ENCODE measurements around the gene MED12.

Gene MED12

DNA sequence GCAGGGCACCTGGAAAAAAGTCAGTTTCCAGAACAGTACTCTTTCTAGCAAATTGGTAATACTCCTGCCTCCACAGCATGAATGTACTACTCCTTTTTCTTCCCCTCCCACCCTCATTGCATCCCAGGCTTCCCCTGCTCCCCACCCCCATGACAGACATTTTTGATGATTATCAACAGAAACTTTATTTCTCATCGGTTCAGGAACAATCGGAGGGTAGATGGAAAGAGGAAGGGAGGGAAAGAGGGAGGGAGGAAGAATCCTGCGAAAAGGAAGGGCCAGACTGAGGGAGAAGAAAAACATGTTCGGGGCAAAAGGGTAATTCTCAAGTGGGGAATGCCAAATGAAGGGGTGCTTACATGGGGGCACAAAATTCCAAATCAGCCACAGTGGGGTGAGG lies 11.2 kb upstream of the MED12 start:
- DNase-seq (ENCODE audit: low read depth in 2 of 2), result no peak

- DNase-seq (ENCODE audit: low read depth in 2 of 2), result no peak
Observed at GRCh38 chrX:71107762-71108360, 10.5 kb upstream of the MED12 start.

DNA sequence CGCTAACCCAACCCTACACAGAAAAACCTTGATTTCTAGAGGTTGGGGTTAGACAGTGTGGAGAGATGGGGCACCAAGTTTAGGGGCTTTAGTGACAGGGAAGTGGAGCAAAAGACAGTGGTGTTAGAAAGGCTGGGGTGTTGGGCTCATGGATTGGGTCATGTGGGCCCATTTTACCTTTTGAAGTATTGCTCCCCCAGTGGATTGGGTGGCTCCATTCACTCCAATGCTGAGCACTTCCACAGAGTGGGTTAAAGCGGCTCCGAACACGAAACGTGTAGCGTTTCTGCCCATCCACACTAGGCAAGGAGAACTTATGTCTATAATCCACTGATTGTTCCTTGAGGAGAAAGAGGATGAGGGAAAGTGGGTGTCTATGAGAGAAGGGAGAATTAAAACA lies 9.3 kb upstream of the MED12 start:
- DNase-seq (ENCODE audit: low read depth in 2 of 2), result no peak

DNA sequence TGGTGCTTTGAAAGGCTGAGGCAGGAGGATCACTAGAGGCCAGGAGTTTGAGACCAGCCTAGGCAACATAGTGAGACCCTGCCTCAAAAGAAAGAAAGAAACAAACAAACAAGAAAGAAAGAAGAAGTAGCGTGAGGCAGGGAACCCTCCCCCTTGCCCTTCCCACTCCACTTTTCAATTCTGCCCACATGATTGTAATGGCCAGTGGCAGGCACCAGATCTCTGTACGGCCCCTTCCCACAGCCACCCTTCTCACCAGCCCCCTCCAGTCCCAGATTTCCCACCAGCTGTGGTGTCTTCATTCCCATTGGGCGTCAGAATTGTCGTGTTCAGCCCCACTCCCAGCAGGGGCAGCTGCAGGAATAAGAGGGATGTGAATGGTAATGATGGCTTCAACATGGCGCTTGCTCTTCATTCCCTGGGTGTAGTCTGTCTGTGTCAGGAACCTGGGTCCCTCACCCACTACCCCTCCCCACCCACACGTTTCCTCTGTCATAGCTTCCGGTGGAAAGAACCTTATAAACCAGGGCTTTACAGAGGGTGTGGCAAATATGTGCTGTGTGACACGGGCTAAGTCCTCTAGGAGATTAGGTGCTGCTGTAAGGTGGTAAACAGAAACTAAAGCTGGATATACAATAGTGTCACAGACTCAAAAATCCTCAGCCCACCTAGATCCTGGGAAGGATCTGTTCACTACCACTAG lies 7.1 kb upstream of the MED12 start, which contains the start of gene IL2RG:
IL2RG (minus strand) TSS at position 437 of the 703 bp plus-strand sequence; CDS start at position 399, 38 bp downstream.
- DNase-seq (ENCODE audit: low read depth in 2 of 2), result no peak

DNA sequence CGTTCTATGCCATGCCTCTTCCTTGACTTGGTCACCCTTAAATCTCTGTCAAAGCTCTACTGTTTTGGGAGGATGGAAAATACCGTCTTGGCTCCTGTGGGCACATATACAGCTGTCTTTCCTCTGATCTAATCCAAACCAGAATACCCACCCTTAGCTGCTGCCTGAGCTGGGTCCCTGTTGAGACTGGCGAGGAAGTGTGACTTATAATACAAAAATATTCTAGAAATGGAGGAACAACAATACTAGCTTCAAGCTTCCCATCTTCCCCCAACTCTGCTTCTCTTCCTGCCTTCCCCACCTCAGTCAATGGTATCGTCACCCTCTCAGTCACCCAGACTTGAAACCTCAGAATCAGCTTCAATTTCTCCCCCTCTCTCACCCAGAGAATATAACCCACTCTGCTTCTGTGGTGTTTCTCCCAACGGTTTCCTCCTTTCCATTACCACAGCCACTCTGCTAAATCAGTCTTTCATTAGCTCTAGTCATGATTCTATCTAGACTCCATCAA lies 6.4 kb upstream of the MED12 start:
- no peak for DNase-seq (ENCODE audit: low read depth in 2 of 2)

DNA sequence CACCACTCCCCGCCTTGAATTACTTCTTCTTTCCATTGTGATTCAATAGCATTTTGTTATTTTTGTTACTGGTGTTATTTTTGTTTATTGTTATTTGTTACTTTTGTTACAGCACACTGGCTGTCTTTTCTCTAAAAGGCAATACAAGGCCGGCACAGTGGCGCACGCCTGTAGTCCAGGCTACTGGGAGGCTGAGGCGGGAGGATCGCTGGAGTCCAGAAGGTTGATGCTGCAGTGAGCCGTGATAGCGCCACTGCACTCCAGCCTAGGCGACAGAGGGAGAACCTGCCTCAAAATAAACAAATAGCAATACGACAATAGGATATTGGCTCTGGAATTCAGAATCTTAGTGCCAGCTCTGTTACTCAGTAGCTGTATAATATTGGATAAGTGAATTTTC lies 1.0 kb upstream of the MED12 start:
- no peak for DNase-seq (ENCODE audit: low read depth in 2 of 2)

DNA sequence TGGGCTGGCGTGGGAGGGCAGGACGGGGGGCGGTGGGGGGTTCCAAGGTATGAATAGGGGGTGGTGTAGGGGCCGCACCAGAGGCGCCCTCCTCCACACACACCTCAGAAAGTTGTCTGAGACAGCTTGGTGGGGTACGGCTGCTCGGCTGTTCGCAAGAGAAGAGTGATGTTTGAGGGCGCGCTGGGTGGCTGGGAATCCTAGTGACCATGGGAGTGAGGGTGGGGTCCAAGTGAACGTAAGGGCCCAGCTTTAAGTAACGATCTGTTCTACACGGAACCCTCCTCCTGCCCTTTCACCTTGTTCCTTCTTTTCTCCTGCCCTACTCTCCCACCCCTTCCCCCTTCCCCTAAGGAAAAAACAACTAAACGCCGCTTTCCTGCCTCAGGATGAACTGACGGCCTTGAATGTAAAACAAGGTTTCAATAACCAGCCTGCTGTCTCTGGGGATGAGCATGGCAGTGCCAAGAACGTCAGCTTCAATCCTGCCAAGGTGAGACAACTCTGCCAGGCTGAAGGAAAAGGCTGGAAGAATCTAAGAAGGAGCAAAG lies 664 bp downstream of the MED12 start:
- DNase-seq (ENCODE audit: low read depth in 2 of 2), result no peak

DNA sequence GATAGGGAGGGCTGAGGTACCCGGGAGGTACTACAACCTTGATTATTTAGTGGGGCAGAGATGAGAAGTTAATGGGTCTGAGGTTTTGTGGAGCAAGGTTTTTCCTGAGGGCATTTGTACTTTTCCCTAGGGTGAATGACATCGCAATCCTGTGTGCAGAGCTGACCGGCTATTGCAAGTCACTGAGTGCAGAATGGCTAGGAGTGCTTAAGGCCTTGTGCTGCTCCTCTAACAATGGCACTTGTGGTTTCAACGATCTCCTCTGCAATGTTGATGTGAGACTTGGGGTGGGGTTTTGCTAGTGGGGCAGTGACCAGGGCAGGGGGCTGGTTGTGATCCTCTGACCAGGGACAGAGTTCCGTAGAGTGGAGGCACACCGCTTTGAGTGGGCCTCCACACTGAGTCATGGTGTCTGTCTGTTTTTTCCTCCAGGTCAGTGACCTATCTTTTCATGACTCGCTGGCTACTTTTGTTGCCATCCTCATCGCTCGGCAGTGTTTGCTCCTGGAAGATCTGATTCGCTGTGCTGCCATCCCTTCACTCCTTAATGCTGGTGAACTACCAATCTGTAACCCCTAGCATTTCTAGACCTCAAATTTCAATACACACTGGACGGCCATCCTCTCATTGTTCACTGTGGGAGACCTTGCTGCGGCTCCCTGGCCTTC lies 9.9 kb downstream of the MED12 start:
- DNase-seq (ENCODE audit: low read depth in 2 of 2), result no peak

DNA sequence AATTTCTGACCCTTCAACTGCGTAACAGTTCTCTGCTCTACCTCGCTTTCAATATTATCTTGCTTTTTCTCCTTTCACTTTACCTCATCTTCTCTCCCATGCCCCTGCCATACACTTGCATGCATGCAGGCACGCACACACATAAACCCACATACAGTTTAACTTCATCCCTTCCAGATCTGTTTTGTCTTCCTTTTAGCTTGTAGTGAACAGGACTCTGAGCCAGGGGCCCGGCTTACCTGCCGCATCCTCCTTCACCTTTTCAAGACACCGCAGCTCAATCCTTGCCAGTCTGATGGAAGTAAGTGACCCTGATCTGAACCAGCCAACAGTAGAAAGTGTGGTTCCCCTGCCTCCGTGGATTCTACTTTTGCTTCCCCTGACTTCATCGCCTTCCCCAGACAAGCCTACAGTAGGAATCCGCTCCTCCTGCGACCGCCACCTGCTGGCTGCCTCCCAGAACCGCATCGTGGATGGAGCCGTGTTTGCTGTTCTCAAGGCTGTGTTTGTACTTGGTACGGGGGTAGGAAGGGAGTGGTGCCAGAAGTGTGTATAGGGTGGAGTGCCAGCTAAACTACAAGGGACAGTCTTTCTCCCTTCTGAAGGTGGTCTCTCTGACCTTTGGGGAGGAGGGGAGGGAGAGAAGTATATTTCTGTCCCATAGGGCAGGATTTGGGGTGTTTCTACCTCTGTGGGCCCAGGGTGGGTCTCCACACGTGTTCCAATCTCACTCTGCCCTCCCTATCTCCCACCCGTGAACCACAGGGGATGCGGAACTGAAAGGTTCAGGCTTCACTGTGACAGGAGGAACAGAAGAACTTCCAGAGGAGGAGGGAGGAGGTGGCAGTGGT lies 10.7 kb downstream of the MED12 start:
- peak in 1 of 2 experiments; percentile 6 for DNase-seq (ENCODE audit: low read depth in 2 of 2)

- no peak for DNase-seq (ENCODE audit: low read depth in 2 of 2)
Observed at GRCh38 chrX:71131510-71131909, 13.1 kb downstream of the MED12 start.

DNA sequence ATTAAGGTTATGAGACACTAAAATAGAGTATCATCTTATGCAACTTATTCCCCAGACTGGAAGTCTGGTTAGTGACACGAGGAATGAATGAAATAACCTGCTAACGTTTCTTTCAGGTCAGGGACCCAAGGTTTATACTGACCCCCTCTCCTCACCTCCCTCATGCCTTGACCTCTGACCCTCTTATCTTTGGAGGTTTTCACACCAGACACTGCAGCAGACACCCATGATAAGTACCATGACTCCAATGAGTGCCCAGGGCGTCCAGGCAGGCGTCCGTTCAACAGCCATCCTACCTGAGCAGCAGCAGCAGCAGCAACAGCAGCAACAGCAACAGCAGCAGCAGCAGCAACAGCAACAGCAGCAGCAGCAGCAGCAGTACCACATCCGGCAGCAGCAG lies 22.0 kb downstream of the MED12 start:
- no peak for DNase-seq (ENCODE audit: low read depth in 2 of 2)

DNA sequence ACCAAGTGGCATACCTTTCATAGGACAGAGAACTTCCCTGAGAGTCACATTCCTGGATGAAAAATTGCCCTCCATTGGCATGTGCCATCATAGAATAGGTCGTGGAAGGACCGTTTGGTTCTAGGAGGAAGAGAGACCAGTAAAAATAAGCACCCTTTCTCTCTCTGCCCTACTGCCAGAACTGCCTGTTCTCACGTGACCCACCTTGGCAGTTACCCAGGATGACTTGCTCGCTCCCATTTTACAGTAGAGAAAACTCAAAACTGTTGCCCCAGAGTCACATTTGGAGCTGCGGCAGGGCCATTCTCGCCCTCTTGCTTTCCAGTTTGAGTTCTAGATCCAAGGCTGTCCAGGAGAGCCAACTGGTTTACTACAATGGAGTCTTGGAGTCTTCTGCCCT lies 25.1 kb downstream of the MED12 start:
- DNase-seq (ENCODE audit: low read depth in 2 of 2), result no peak

DNA sequence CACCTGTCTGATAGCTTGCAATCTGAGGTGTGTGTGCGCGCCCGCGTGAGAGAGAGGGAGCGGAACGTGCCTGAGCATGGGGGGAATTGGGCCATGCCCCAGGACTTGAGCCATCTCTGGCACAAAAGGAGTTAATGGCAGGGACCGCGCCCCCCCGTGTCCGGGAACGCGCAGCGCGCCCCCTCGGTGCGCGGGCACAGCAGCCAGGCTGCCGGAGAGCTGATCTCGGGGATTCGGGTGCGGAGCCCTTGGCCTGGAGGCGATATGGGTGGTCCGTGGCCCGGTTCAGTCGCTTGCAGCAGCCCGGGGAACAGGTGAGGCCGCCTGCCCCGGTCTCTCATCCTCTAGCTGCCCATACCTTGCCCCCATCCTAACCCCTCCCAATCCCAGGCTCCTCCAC lies 26.3 kb downstream of the MED12 start, which contains the start of gene NLGN3:
NLGN3 (plus strand) TSS at position 191 of the 400 bp plus-strand sequence. CDS start 2,909 bp downstream, outside the sequence.
- DNase-seq (ENCODE audit: low read depth in 2 of 2), result no peak

GRCh38 chrX:71147496-71148277 lies 29.3 kb downstream of the MED12 start:
- DNase-seq (ENCODE audit: low read depth in 2 of 2), result no peak

GRCh38 chrX:71148278-71148663 lies 29.9 kb downstream of the MED12 start:
- DNase-seq (ENCODE audit: low read depth in 2 of 2), result no peak

DNA sequence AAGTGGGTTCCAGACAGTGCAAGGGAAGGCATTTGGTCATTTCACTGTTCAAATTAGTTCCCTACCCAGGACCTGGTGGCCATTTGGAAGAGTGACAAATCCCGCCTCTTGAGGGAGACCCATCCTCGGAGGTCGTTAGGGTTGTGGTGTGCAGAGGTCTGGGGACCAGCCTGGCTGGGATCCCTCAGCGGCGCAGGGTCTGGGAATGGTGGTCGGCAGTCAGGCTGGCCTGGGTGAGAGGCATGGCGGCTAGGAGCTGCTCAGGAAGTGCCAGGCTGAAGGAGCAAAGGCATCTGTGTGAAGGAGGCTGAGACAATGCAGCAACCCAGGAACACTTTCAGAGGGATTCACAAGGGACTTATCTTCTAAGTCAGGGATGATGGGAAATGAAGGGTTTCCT lies 33.0 kb downstream of the MED12 start:
- DNase-seq (ENCODE audit: low read depth in 2 of 2), result no peak

DNA sequence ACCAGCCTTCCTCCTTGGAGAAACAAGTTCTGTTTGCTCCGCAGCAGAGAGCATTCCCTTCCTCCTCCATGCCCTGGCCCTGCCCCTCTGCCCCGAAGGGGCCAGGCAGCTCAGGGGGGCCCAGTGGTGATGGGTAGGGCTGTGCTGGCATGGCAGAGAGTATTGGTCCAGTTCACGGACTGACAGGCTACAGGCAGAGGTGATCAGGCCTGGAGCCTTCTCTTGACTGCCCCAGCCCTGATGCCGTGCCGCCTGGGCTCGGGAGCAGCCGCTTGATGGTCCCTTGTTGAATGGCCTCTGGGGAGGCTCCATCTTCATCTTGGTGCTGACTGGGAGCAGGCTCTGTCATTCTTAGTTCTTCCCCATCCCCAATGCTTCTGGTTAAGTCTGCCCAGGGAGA lies 35.8 kb downstream of the MED12 start:
- no peak for DNase-seq (ENCODE audit: low read depth in 2 of 2)

DNA sequence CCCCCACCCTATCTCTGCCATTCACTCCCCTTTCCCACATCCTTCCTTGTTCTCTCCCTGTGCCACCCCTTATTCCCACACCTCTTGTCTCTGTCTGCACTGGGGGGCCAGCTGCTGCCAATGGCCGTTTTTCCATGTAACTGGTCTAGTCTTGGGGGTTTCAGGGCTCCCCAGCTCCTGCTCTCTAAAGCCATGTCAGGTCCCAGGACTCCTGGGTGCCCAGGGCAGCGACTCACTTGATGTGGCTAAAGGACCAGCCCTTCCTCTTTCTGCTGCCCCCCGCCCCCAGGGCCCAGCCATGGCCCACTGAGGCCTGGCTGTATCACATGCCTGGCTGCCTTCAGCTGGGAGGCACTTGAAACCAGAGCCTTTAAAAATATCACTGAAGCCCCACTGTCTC lies 36.2 kb downstream of the MED12 start:
- DNase-seq (ENCODE audit: low read depth in 2 of 2), result no peak

- DNase-seq (ENCODE audit: low read depth in 2 of 2), result no peak
Observed at GRCh38 chrX:71158603-71159002, 40.2 kb downstream of the MED12 start.

DNA sequence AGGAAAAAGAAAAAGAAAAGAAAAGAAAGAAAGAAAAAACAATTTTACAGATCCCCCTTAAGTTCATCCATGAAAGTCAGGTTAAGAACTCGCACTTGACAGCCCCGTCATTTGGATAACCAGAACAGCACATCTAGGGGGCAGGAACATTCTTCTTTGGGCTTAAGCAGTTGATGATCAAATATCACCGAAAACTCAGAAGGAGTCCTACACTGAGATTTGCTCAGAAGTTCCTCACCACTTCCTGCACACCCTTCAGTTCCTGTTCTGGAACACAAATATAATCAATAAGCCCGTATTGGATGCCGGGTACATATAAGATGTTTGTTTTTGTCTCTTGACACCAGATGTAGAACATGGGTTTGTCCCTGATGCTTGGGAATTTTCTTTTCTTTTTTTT lies 40.9 kb downstream of the MED12 start:
- DNase-seq (ENCODE audit: low read depth in 2 of 2), result no peak

- no peak for DNase-seq (ENCODE audit: low read depth in 2 of 2)
Observed at GRCh38 chrX:71160475-71160874, 42.1 kb downstream of the MED12 start.
